Activated CD4-positive, alpha-beta memory T cell treated with anti-CD3 and anti-CD28 coated beads for 36 hours (primary cell): ENCODE results near the gene DENND1B. TPM values are rescaled to one million over a fixed set of nuclear protein-coding genes. Genes with fewer than 3 reads are reported as not detected.

Source experiments
- CTCF ChIA-PET: fragments of 350-600 bp; sonication (Branson Sonifier 250); formaldehyde crosslinking; loops from one replicate; lab custom pipeline; 2021; ENCODE audit warnings: antibody characterized with exemption, inconsistent platforms; lab: Charles Lee
- POLR2A ChIA-PET: fragments of 350-600 bp; sonication (Branson Sonifier 250); formaldehyde crosslinking; loops from one replicate; lab custom pipeline; 2021; ENCODE audit warnings: antibody characterized with exemption; lab: Charles Lee
- DNase-seq: peaks from one replicate; pipeline ENCODE4 v3.0.0-alpha.2; 2020
- H3K27ac Mint-ChIP-seq: one replicate; pipeline ENCODE4 v1.8.0; 2021; ENCODE audit warnings: mixed read lengths
- H3K27me3 Mint-ChIP-seq: one replicate; pipeline ENCODE4 v1.8.0; 2021; ENCODE audit warnings: mixed read lengths
- H3K36me3 Mint-ChIP-seq: one replicate; pipeline ENCODE4 v1.8.0; 2021; ENCODE audit warnings: mixed read lengths
- H3K4me1 Mint-ChIP-seq: one replicate; pipeline ENCODE4 v1.8.0; 2021; ENCODE audit warnings: low read depth, mixed read lengths
- H3K4me3 Mint-ChIP-seq: one replicate; pipeline ENCODE4 v1.8.0; 2021; ENCODE audit warnings: mild to moderate bottlenecking, mixed read lengths
- H3K9me3 Mint-ChIP-seq: one replicate; pipeline ENCODE4 v1.8.0; 2021; ENCODE audit warnings: mixed read lengths
- intact Hi-C: fragments of 100-400 bp; cut with micrococcal nuclease; formaldehyde crosslinking; loops from one replicate; pipeline ENCODE4 v1.15.1; 2023
- total RNA-seq, 2 experiments: library from RNA; stranded (reverse); gene quantifications; one replicate each; pipeline ENCODE4 v1.2.3, GENCODE V29; 2021

DENND1B gene
- total RNA-seq, 2 experiments from 2014 or later = 12.5 to 15.6 TPM

GRCh38 chr1:197781968-197782721 lies 6.9 kb upstream of the DENND1B start:
- Mint-ChIP-seq H3K4me1 (peaks cover 25% of the 10 kb centered on the region), H3K9me3 (no peaks in the 10 kb centered on the region), H3K36me3 (no peaks in the 10 kb centered on the region), H3K27ac (no peak overlapping the region), H3K27me3 (no peaks in the 10 kb centered on the region), H3K4me3 (no peak overlapping the region)
- ChIA-PET CTCF (interaction anchor here (1.8 kb wide), 1 partner anchor 87 kb away, joined by 5 read pairs; no protein-coding TSS in a partner anchor), POLR2A (no interaction called here)
- no peak for DNase-seq
- intact Hi-C loops = no loop called here

- DNase-seq = no peak
- H3K27ac Mint-ChIP-seq = no peak overlapping the region
- ChIA-PET CTCF (interaction anchor here (0.6 to 1.1 kb wide), 2 partner anchors 89 to 90 kb away, joined by 3 read pairs; no protein-coding TSS in a partner anchor), POLR2A (interaction anchor here (0.7 kb wide), 1 partner anchor 743 kb away, joined by 3 read pairs; no protein-coding TSS in a partner anchor)
- H3K4me3 Mint-ChIP-seq = no peak overlapping the region
- H3K4me1 Mint-ChIP-seq = peaks cover 39% of the 10 kb centered on the region
- no peaks in the 10 kb centered on the region for H3K9me3 Mint-ChIP-seq
- no peaks in the 10 kb centered on the region for H3K27me3 Mint-ChIP-seq
- H3K36me3 Mint-ChIP-seq = peaks cover 2% of the 10 kb centered on the region
- intact Hi-C loops = loop anchor here (5.0 kb wide), 6 partner anchors 62 to 1157 kb away; no protein-coding TSS in a partner anchor
These were observed 4.6 kb upstream of the DENND1B start for GRCh38 chr1:197779921-197780320.

GRCh38 chr1:197778366-197778945 lies 3.2 kb upstream of the DENND1B start:
- Mint-ChIP-seq H3K27me3 (no peaks in the 10 kb centered on the region), H3K9me3 (no peaks in the 10 kb centered on the region), H3K36me3 (peaks cover 5% of the 10 kb centered on the region), H3K4me3 (peak overlapping the region; percentile 30), H3K4me1 (peaks cover 47% of the 10 kb centered on the region), H3K27ac (peak overlapping the region; percentile 38)
- DNase-seq = no peak
- ChIA-PET POLR2A (interaction anchor here (0.6 kb wide), 1 partner anchor 17 kb away, joined by 6 read pairs; no protein-coding TSS in a partner anchor), CTCF (interaction anchor here (0.6 kb wide), 1 partner anchor 80 kb away, joined by 5 read pairs; no protein-coding TSS in a partner anchor)
- intact Hi-C loops = loop anchor here (5.0 kb wide), 6 partner anchors 64 to 1159 kb away; no protein-coding TSS in a partner anchor

GRCh38 chr1:197776351-197777105 lies 1.2 kb upstream of the DENND1B start:
- Mint-ChIP-seq H3K36me3 (peaks cover 11% of the 10 kb centered on the region), H3K27me3 (no peaks in the 10 kb centered on the region), H3K27ac (peak overlapping the region; percentile 100), H3K9me3 (no peaks in the 10 kb centered on the region), H3K4me1 (peaks cover 66% of the 10 kb centered on the region), H3K4me3 (peak overlapping the region; percentile 83)
- POLR2A ChIA-PET = interaction anchor here (1.3 to 1.5 kb wide), 2 partner anchors 13 to 126 kb away, joined by 4 to 5 read pairs; partner anchors contain the start of gene C1orf53
- peak; percentile 58 for DNase-seq
- CTCF ChIA-PET = interaction anchor here (1.9 kb wide), 1 partner anchor 92 kb away, joined by 7 read pairs; no protein-coding TSS in a partner anchor
- intact Hi-C loops = loop anchor here (1.0 to 5.0 kb wide), 11 partner anchors 66 to 1161 kb away; partner anchors contain the start of gene C1orf53

GRCh38 chr1:197774466-197775281 lies 606 bp downstream of the DENND1B start:
- H3K9me3 Mint-ChIP-seq = no peaks in the 10 kb centered on the region
- peaks cover 72% of the 10 kb centered on the region for H3K4me1 Mint-ChIP-seq
- ChIA-PET CTCF (no interaction called here), POLR2A (interaction anchor here (0.7 to 1.5 kb wide), 3 partner anchors 11 to 128 kb away, joined by 3 to 4 read pairs (median 4); partner anchors contain the start of gene C1orf53)
- DNase-seq = peak; percentile 72
- peaks cover 11% of the 10 kb centered on the region for H3K36me3 Mint-ChIP-seq
- intact Hi-C loops = loop anchor here (5.0 kb wide), 6 partner anchors 68 to 1163 kb away; no protein-coding TSS in a partner anchor
- no peaks in the 10 kb centered on the region for H3K27me3 Mint-ChIP-seq
- peak overlapping the region; percentile 92 for H3K4me3 Mint-ChIP-seq
- H3K27ac Mint-ChIP-seq = peak overlapping the region; percentile 100

GRCh38 chr1:197773856-197774255 lies 1.4 kb downstream of the DENND1B start:
- Mint-ChIP-seq H3K9me3 (no peaks in the 10 kb centered on the region), H3K27ac (peak overlapping the region; percentile 92), H3K4me1 (peaks cover 72% of the 10 kb centered on the region), H3K27me3 (no peaks in the 10 kb centered on the region), H3K4me3 (peak overlapping the region; percentile 92), H3K36me3 (peaks cover 13% of the 10 kb centered on the region)
- intact Hi-C loops = no loop called here
- ChIA-PET CTCF (interaction anchor here (1.2 kb wide), 1 partner anchor 11 kb away, joined by 4 read pairs; no protein-coding TSS in a partner anchor), POLR2A (no interaction called here)
- DNase-seq = no peak

- DNase-seq = no peak
- intact Hi-C loops = no loop called here
- H3K36me3 Mint-ChIP-seq = peaks cover 17% of the 10 kb centered on the region
- H3K4me3 Mint-ChIP-seq = no peak overlapping the region
- peaks cover 72% of the 10 kb centered on the region for H3K4me1 Mint-ChIP-seq
- CTCF ChIA-PET = interaction anchor here (1.0 kb wide), 1 partner anchor 97 kb away, joined by 4 read pairs; no protein-coding TSS in a partner anchor
- H3K27me3 Mint-ChIP-seq = no peaks in the 10 kb centered on the region
- no peak overlapping the region for H3K27ac Mint-ChIP-seq
- POLR2A ChIA-PET = interaction anchor here (0.5 to 1.1 kb wide), 2 partner anchors 14 to 99 kb away, joined by 3 read pairs; no protein-coding TSS in a partner anchor
- no peaks in the 10 kb centered on the region for H3K9me3 Mint-ChIP-seq
These were observed 3.2 kb downstream of the DENND1B start for GRCh38 chr1:197771904-197772556.

GRCh38 chr1:197771386-197771785 lies 3.9 kb downstream of the DENND1B start:
- H3K4me3 Mint-ChIP-seq = no peak overlapping the region
- H3K27me3 Mint-ChIP-seq = no peaks in the 10 kb centered on the region
- H3K9me3 Mint-ChIP-seq = no peaks in the 10 kb centered on the region
- ChIA-PET POLR2A (interaction anchor here (0.5 to 1.1 kb wide), 2 partner anchors 14 to 98 kb away, joined by 3 read pairs; no protein-coding TSS in a partner anchor), CTCF (interaction anchor here (1.0 kb wide), 1 partner anchor 98 kb away, joined by 4 read pairs; no protein-coding TSS in a partner anchor)
- H3K4me1 Mint-ChIP-seq = peaks cover 72% of the 10 kb centered on the region
- no peak for DNase-seq
- intact Hi-C loops = no loop called here
- no peak overlapping the region for H3K27ac Mint-ChIP-seq
- peaks cover 17% of the 10 kb centered on the region for H3K36me3 Mint-ChIP-seq

- H3K27ac Mint-ChIP-seq = no peak overlapping the region
- no peaks in the 10 kb centered on the region for H3K9me3 Mint-ChIP-seq
- CTCF ChIA-PET = no interaction called here
- intact Hi-C loops = no loop called here
- H3K36me3 Mint-ChIP-seq = peaks cover 18% of the 10 kb centered on the region
- POLR2A ChIA-PET = no interaction called here
- peaks cover 73% of the 10 kb centered on the region for H3K4me1 Mint-ChIP-seq
- no peak for DNase-seq
- H3K4me3 Mint-ChIP-seq = no peak overlapping the region
- H3K27me3 Mint-ChIP-seq = no peaks in the 10 kb centered on the region
These were observed 5.0 kb downstream of the DENND1B start for GRCh38 chr1:197770243-197770642.

- CTCF ChIA-PET = no interaction called here
- H3K9me3 Mint-ChIP-seq = no peaks in the 10 kb centered on the region
These were observed 6.0 kb downstream of the DENND1B start for GRCh38 chr1:197769287-197769686.

More at GRCh38 chr1:197769287-197769686, 6.0 kb downstream of the DENND1B start:
- no peaks in the 10 kb centered on the region for H3K27me3 Mint-ChIP-seq
- DNase-seq = no peak
- no peak overlapping the region for H3K4me3 Mint-ChIP-seq
- H3K4me1 Mint-ChIP-seq = peaks cover 72% of the 10 kb centered on the region
- no peak overlapping the region for H3K27ac Mint-ChIP-seq
- H3K36me3 Mint-ChIP-seq = peaks cover 15% of the 10 kb centered on the region
- intact Hi-C loops = no loop called here
- POLR2A ChIA-PET = interaction anchor here (0.7 kb wide), 1 partner anchor 69 kb away, joined by 3 read pairs; no protein-coding TSS in a partner anchor
